ENCODE results near the gene SV2C.

Gene SV2C

DNA sequence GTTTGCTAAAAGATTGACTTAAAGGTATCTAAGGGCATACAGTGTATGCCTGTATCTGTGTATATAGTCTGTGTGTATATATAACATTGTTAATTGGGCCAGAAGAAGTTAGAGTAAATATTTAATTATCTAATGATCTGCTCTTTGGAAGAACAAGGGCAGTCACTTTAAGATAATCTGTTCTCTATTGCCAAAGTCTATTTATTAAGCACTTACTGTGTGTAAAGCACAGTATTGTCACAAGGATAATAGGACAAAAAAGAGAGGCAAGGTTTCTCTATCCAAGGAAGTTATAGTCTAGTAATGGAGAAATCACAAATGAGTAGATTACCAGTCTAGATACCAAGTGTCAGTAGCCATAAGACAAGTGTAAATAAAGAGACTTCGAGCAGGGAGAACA, 51.5 kb downstream of the SV2C start:
- TF ChIP-seq, protein P1, sequence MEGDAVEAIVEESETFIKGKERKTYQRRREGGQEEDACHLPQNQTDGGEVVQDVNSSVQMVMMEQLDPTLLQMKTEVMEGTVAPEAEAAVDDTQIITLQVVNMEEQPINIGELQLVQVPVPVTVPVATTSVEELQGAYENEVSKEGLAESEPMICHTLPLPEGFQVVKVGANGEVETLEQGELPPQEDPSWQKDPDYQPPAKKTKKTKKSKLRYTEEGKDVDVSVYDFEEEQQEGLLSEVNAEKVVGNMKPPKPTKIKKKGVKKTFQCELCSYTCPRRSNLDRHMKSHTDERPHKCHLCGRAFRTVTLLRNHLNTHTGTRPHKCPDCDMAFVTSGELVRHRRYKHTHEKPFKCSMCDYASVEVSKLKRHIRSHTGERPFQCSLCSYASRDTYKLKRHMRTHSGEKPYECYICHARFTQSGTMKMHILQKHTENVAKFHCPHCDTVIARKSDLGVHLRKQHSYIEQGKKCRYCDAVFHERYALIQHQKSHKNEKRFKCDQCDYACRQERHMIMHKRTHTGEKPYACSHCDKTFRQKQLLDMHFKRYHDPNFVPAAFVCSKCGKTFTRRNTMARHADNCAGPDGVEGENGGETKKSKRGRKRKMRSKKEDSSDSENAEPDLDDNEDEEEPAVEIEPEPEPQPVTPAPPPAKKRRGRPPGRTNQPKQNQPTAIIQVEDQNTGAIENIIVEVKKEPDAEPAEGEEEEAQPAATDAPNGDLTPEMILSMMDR (IDR thresholded peaks at IDR 0.05; ENCODE audit: extremely low read depth, missing control alignments): no peak
- DNase-seq (ENCODE audit: low spot score): no peak

- TF ChIP-seq, protein P1 (IDR thresholded peaks at IDR 0.05; ENCODE audit: extremely low read depth, missing control alignments): no peak
- DNase-seq (ENCODE audit: low spot score): no peak
These were observed 54.8 kb downstream of the SV2C start for GRCh38 chr5:76137887-76138542.

- DNase-seq (ENCODE audit: low spot score): no peak
- TF ChIP-seq, protein P1 (IDR thresholded peaks at IDR 0.05; ENCODE audit: extremely low read depth, missing control alignments): no peak
These were observed 60.7 kb downstream of the SV2C start for GRCh38 chr5:76143884-76144283.

- TF ChIP-seq, protein P1 (IDR thresholded peaks at IDR 0.05; ENCODE audit: extremely low read depth, missing control alignments): no peak
- no peak for DNase-seq (ENCODE audit: low spot score)
These were observed 61.5 kb downstream of the SV2C start for GRCh38 chr5:76144513-76145274.

- TF ChIP-seq, protein P1 (IDR thresholded peaks at IDR 0.05; ENCODE audit: extremely low read depth, missing control alignments): no peak
- no peak for DNase-seq (ENCODE audit: low spot score)
These were observed 62.8 kb downstream of the SV2C start for GRCh38 chr5:76145945-76146344.

GRCh38 chr5:76149636-76150035, 66.5 kb downstream of the SV2C start:
- DNase-seq (ENCODE audit: low spot score): no peak
- TF ChIP-seq, protein P1 (IDR thresholded peaks at IDR 0.05; ENCODE audit: extremely low read depth, missing control alignments): no peak

GRCh38 chr5:76152161-76152560, 69.0 kb downstream of the SV2C start:
- TF ChIP-seq, protein P1 (IDR thresholded peaks at IDR 0.05; ENCODE audit: extremely low read depth, missing control alignments): no peak
- DNase-seq (ENCODE audit: low spot score): no peak

All from GM20000 (cell line).